ENCODE results near the gene ZBTB38. TPM values are rescaled to one million over a fixed set of nuclear protein-coding genes. Genes with fewer than 3 reads are reported as not detected.

The ZBTB38 gene
- total RNA-seq, 4 donors from 2014 or later, result 65.8 to 101 (median 85.9) TPM

GRCh38 chr3:141335531-141336061 lies 32.7 kb upstream of the ZBTB38 start:
- Histone ChIP-seq H3K27ac (no peak overlapping the region), H3K4me3 (no peak overlapping the region), H3K36me3 (no peaks in the 10 kb centered on the region), H3K27me3 (no peaks in the 10 kb centered on the region), H3K4me1 (peaks cover 10% of the 10 kb centered on the region), H3K9me3 (no peaks in the 10 kb centered on the region)
- no peak for DNase-seq (ENCODE audit: low spot score in 2 of 2)
- 69% methylated on average over 2 of the region's 2 CpGs for WGBS
- TF ChIP-seq EP300 (IDR thresholded peaks at IDR 0.05), result no peak
- no peak for TF ChIP-seq POLR2AphosphoS5 (IDR thresholded peaks at IDR 0.05)

DNA sequence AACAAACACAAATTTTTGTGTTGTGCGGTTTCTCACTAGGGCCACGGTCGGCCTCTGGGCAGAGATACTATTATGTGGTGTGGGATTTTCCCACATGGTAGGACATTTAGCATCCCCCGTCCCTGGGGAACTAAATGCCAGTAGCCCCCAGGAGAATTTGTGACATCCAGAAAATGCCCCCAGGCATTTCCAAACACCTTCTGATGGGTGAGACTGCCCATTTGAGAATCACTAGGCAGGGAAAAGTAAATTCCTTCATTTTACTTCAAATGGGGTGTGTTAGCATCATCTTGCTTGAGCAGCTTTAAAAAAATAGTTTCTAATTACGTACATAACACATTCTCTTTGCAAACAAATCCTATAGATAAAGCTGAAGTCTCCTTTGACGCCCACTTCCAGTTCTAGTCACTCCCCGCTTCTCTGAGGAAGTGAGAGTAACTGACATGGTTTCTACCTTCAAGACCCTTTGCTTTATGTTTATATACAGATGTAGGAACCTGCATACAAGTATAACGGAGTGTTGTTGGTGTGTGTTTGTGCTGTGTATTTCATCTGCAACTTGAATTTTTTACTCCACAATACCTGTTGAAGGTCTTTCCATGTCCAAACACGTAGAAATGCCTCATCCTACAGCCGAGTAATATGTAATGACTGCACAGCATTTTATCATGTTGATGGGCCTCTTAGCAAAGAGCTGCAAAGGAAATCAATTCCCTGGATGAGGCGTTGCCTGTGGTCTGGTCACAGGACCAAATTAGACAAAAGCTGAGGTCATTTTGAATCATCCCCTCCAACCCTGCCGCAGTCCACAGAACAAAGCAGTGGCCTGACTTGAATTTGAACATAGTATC lies 31.4 kb upstream of the ZBTB38 start:
- peaks cover 6% of the 10 kb centered on the region for H3K4me1 ChIP-seq
- 83% methylated on average over 12 of the region's 12 CpGs for WGBS
- DNase-seq (ENCODE audit: low spot score in 2 of 2), result no peak
- no peaks in the 10 kb centered on the region for H3K27me3 ChIP-seq
- TF ChIP-seq POLR2A (IDR thresholded peaks at IDR 0.05) (no peak), POLR2AphosphoS5 (IDR thresholded peaks at IDR 0.05) (no peak), EP300 (IDR thresholded peaks at IDR 0.05) (no peak)
- TF ChIP-seq, protein P1, sequence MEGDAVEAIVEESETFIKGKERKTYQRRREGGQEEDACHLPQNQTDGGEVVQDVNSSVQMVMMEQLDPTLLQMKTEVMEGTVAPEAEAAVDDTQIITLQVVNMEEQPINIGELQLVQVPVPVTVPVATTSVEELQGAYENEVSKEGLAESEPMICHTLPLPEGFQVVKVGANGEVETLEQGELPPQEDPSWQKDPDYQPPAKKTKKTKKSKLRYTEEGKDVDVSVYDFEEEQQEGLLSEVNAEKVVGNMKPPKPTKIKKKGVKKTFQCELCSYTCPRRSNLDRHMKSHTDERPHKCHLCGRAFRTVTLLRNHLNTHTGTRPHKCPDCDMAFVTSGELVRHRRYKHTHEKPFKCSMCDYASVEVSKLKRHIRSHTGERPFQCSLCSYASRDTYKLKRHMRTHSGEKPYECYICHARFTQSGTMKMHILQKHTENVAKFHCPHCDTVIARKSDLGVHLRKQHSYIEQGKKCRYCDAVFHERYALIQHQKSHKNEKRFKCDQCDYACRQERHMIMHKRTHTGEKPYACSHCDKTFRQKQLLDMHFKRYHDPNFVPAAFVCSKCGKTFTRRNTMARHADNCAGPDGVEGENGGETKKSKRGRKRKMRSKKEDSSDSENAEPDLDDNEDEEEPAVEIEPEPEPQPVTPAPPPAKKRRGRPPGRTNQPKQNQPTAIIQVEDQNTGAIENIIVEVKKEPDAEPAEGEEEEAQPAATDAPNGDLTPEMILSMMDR (IDR thresholded peaks at IDR 0.05), result no peak
- no peak overlapping the region for H3K27ac ChIP-seq
- H3K36me3 ChIP-seq, result no peaks in the 10 kb centered on the region
- no peak overlapping the region for H3K4me3 ChIP-seq
- no peaks in the 10 kb centered on the region for H3K9me3 ChIP-seq

DNA sequence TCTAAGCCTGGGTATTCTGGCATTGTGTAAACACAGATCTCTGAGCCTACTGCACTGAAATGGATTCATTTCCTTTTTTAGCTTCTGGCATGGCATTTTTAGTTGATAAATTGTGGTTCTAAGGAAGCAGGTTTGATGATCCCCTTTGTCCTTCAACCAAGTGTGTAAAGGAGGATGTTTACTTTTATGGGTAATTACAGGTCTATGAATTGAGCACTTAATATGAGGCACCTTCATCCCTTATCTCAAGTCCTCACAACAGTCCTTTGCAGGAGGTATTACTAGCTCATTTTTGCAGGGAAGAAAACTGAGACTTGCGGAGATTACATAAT lies 30.8 kb upstream of the ZBTB38 start:
- Histone ChIP-seq H3K27me3 (no peaks in the 10 kb centered on the region), H3K36me3 (no peaks in the 10 kb centered on the region), H3K9me3 (no peaks in the 10 kb centered on the region), H3K4me3 (no peak overlapping the region), H3K4me1 (peaks cover under 1% of the 10 kb centered on the region), H3K27ac (no peak overlapping the region)
- TF ChIP-seq POLR2AphosphoS5 (IDR thresholded peaks at IDR 0.05) (no peak), EP300 (IDR thresholded peaks at IDR 0.05) (no peak), POLR2A (IDR thresholded peaks at IDR 0.05) (no peak)
- TF ChIP-seq, protein P1 (IDR thresholded peaks at IDR 0.05), result no peak
- WGBS, result 100% methylated on average over 1 of the region's 1 CpG
- no peak for DNase-seq (ENCODE audit: low spot score in 2 of 2)

DNA sequence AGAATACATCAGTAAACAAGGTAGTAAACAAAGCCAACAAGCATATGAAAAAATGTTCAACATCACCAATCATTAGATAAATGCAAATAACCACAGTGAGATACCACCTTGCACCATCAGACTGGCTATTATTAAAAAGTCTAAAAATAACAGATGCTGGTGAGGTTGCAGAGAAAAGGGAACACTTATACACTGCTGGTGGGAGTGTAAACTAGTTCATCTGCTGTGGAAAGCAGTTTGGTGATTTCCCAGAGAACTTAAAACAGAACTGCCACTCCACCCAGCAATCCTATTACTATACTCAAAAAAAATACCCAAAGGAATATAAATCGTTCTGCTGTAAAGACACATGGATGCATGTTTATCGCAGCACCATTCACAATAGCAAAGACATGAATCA lies 30.3 kb upstream of the ZBTB38 start:
- TF ChIP-seq POLR2AphosphoS5 (IDR thresholded peaks at IDR 0.05) (no peak), EP300 (IDR thresholded peaks at IDR 0.05) (no peak), POLR2A (IDR thresholded peaks at IDR 0.05) (no peak)
- TF ChIP-seq, protein P1 (IDR thresholded peaks at IDR 0.05), result no peak
- DNase-seq (ENCODE audit: low spot score in 2 of 2), result no peak
- 93% methylated on average over 2 of the region's 2 CpGs for WGBS
- H3K9me3 ChIP-seq, result no peaks in the 10 kb centered on the region
- no peaks in the 10 kb centered on the region for H3K36me3 ChIP-seq
- no peaks in the 10 kb centered on the region for H3K4me1 ChIP-seq
- H3K27me3 ChIP-seq, result no peaks in the 10 kb centered on the region
- H3K4me3 ChIP-seq, result no peak overlapping the region
- no peak overlapping the region for H3K27ac ChIP-seq

DNA sequence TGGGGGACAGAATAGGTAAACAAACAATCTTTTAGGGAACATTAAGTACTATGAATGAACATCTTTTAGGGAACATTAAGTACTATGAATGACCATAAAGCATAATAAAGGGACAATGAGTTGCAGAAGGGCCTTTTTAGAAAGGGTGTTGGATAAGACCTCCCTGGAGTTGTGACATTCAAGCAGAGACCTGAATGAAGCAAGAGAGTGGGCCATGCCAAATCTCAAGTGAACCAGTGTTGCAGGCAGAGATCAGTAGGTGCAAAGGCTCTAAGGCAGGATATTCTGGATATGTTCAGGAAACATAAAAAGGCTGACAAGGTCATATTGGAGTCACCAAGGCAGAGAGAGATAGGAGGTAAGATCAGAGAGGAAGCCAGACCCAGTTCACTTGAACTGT lies 29.4 kb upstream of the ZBTB38 start:
- no peaks in the 10 kb centered on the region for H3K27me3 ChIP-seq
- no peak overlapping the region for H3K27ac ChIP-seq
- H3K4me3 ChIP-seq, result no peak overlapping the region
- DNase-seq (ENCODE audit: low spot score in 2 of 2), result no peak
- no peaks in the 10 kb centered on the region for H3K4me1 ChIP-seq
- TF ChIP-seq POLR2AphosphoS5 (IDR thresholded peaks at IDR 0.05) (no peak), EP300 (IDR thresholded peaks at IDR 0.05) (no peak), POLR2A (IDR thresholded peaks at IDR 0.05) (no peak)
- TF ChIP-seq, protein P1 (IDR thresholded peaks at IDR 0.05), result no peak
- H3K36me3 ChIP-seq, result no peaks in the 10 kb centered on the region
- no peaks in the 10 kb centered on the region for H3K9me3 ChIP-seq

All from suprapubic skin (tissue), 4 donors.